Measurements from ENCODE around the gene ALLC. TPM values are rescaled to one million over a fixed set of nuclear protein-coding genes. Genes with fewer than 3 reads are reported as not detected.

Gene ALLC
- total and polyA plus RNA-seq, 9 of the 15 experiments (the other 6 are each of a cell fraction or from before 2014, with no cell fraction given): not detected

DNA sequence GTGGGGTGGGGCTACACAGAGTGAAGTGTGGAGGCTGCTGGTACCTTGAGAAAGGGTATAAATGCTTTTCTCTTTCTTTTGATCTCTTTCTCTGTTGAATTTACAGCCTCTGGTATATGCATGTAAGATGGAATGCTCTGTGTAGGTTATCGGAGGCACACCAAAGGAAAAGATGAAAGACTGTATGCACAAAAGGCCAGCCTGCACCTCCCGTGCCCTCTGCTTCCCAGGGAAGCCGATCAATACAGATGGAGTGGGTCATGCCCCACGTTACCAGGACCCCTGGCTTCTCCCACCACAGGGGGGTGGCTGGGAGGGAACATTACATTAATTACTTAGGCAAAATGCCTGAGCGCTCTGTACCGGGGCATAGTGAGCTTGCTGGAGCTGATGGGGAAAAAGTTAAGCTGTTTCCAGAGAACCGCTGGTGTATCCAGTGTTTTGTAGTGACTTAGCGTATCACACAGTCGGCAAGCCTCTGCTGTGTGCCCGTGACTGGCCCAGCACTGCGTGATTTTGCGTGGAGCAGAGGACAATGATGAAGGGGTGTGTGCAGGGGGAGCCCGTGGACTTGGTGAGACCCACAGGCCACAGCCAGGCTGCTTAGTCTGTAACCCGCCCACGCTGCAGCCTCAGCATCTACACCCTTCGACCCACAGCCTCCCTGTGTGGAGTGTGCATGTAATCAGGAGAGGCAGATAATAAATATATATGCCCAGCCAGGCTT is 8.0 kb downstream of the ALLC start:
- no TSS peak for BruUV-seq (replicated peaks)
- 10% methylated on average over 16 of the region's 16 CpGs for WGBS (ENCODE audit: insufficient coverage, low coverage, missing lambda C conversion rate)
- ATAC-seq (no peak), DNase-seq (ENCODE audit: extremely low read depth in 1 of 4, low spot score in 3 of 4) (no peak), FAIRE-seq (no peak)
- no peak for TF ChIP-seq POLR2B (IDR thresholded peaks at IDR 0.05; ENCODE audit: low read depth, partially characterized antibody)
- TF ChIP-seq EGR1 (conservative IDR thresholded peaks at IDR 0.05): peak; percentile 24; the same call in 1 of the 2 replicates
- no peak for TF ChIP-seq ILK (tag; IDR thresholded peaks at IDR 0.05; ENCODE audit: borderline replicate concordance, low read depth)
- ChIA-PET CTCF (ENCODE audit: low intra/inter-chr PET ratio) (no interaction called here), POLR2A (interaction anchor here (0.6 kb wide), 1 partner anchor 188 kb away, joined by 3 read pairs; no protein-coding TSS in a partner anchor)
- no peaks in the 10 kb centered on the region for H3K9me1 ChIP-seq (ENCODE audit: control insufficient read depth, insufficient read depth, low read length)
- H3K9me3 ChIP-seq (replicated peaks; ENCODE audit: control insufficient read depth, insufficient read depth, low read depth, low read length): no peaks in the 10 kb centered on the region
- intact Hi-C loops (cut with micrococcal nuclease) (no loop called here), in situ Hi-C loops (cut with MboI) (loop anchor here (25.0 kb wide), 1 partner anchor 1554 kb away; no protein-coding TSS in a partner anchor)
- H3K4me2 ChIP-seq (ENCODE audit: insufficient read depth, low read length): no peak overlapping the region
- H3K9ac ChIP-seq (ENCODE audit: insufficient read depth in 1 of 2, low read depth in 2 of 2, low read length in 2 of 2): no peak overlapping the region
- no peaks in the 10 kb centered on the region for H4K20me1 ChIP-seq (replicated peaks; ENCODE audit: control insufficient read depth, insufficient read depth, low read length)
- H3K27me3 ChIP-seq (ENCODE audit: control insufficient read depth in 2 of 2, insufficient read depth in 2 of 2, low read length in 2 of 2): peaks cover 39 to 56% of the 10 kb centered on the region in 2 experiments
- no peaks in the 10 kb centered on the region for H3K36me3 ChIP-seq (ENCODE audit: control insufficient read depth, insufficient read depth, low read length)
- no peak overlapping the region for H3K4me3 ChIP-seq
- no peaks in the 10 kb centered on the region for H3K79me2 ChIP-seq (ENCODE audit: control insufficient read depth, insufficient read depth, low read length)
- no peak overlapping the region for H3K27ac ChIP-seq (ENCODE audit: extremely low read depth, low read depth, low read length)
- H3K4me1 ChIP-seq (replicated peaks in 1 of 2; ENCODE audit: control insufficient read depth in 2 of 2, insufficient read depth in 2 of 2, low read length in 2 of 2): peaks cover 0 to 3% of the 10 kb centered on the region in 2 experiments; a peak in 1 of 5 replicates
- no peak overlapping the region for H2AFZ ChIP-seq (ENCODE audit: low read depth, low read length)

DNA sequence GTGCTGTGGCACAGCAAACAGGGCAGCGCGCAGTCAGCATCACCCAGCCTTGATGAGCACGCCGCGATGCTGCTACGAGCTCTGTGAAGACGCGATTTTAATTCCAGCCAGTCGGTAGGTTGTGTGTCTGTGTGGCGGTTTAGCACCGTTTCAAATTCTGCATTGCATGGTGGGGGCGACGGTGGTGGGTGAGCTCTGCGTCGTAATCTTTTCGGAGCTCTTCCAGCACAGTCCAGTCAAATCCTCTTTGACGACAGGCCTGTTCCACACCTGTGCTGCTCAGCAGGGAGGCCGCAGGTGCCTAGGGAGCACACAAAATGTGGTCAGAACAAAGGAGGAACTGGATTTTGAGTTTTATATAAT is 8.6 kb downstream of the ALLC start:
- DNase-seq (ENCODE audit: extremely low read depth in 1 of 4, low spot score in 3 of 4) (no peak), FAIRE-seq (no peak), ATAC-seq (no peak)
- no peak overlapping the region for H3K4me2 ChIP-seq (ENCODE audit: insufficient read depth, low read length)
- no peak overlapping the region for H3K27ac ChIP-seq (ENCODE audit: extremely low read depth, low read depth, low read length)
- no peak overlapping the region for H2AFZ ChIP-seq (ENCODE audit: low read depth, low read length)
- no peak overlapping the region for H3K4me3 ChIP-seq
- H3K9ac ChIP-seq (ENCODE audit: insufficient read depth in 1 of 2, low read depth in 2 of 2, low read length in 2 of 2): no peak overlapping the region
- CTCF ChIA-PET (ENCODE audit: low intra/inter-chr PET ratio): no interaction called here
- no peaks in the 10 kb centered on the region for H3K9me1 ChIP-seq (ENCODE audit: control insufficient read depth, insufficient read depth, low read length)
- in situ Hi-C loops (cut with MboI): loop anchor here (25.0 kb wide), 1 partner anchor 1554 kb away; no protein-coding TSS in a partner anchor
- BruUV-seq (replicated peaks): no TSS peak
- peaks cover 0 to 3% of the 10 kb centered on the region in 2 experiments; a peak in 1 of 5 replicates for H3K4me1 ChIP-seq (replicated peaks in 1 of 2; ENCODE audit: control insufficient read depth in 2 of 2, insufficient read depth in 2 of 2, low read length in 2 of 2)
- 12% methylated on average over 18 of the region's 18 CpGs for WGBS (ENCODE audit: insufficient coverage, low coverage, missing lambda C conversion rate)
- intact Hi-C loops (cut with micrococcal nuclease): no loop called here
- H3K27me3 ChIP-seq (ENCODE audit: control insufficient read depth in 2 of 2, insufficient read depth in 2 of 2, low read length in 2 of 2): peaks cover 41 to 59% of the 10 kb centered on the region in 2 experiments
- H3K79me2 ChIP-seq (ENCODE audit: control insufficient read depth, insufficient read depth, low read length): no peaks in the 10 kb centered on the region
- no peaks in the 10 kb centered on the region for H3K36me3 ChIP-seq (ENCODE audit: control insufficient read depth, insufficient read depth, low read length)
- POLR2A ChIA-PET: interaction anchor here (0.6 kb wide), 1 partner anchor 189 kb away, joined by 3 read pairs; no protein-coding TSS in a partner anchor
- no peaks in the 10 kb centered on the region for H4K20me1 ChIP-seq (replicated peaks; ENCODE audit: control insufficient read depth, insufficient read depth, low read length)
- H3K9me3 ChIP-seq (replicated peaks; ENCODE audit: control insufficient read depth, insufficient read depth, low read depth, low read length): no peaks in the 10 kb centered on the region
- TF ChIP-seq TAF7 (tag; IDR thresholded peaks at IDR 0.05) (no peak), IFI16 (CRISPR knock-in tag; IDR thresholded peaks at IDR 0.05) (no peak), RBBP5 (IDR thresholded peaks at IDR 0.05; ENCODE audit: borderline replicate concordance, insufficient read depth, low read length, poor library complexity, severe bottlenecking) (no peak), ZNF780A (CRISPR knock-in tag; IDR thresholded peaks at IDR 0.05) (no peak), ZNF140 (CRISPR knock-in tag; IDR thresholded peaks at IDR 0.05) (no peak), RBM25 (IDR thresholded peaks at IDR 0.05; ENCODE audit: low read depth, low read length, severe bottlenecking) (no peak)
- TF ChIP-seq, protein P1, sequence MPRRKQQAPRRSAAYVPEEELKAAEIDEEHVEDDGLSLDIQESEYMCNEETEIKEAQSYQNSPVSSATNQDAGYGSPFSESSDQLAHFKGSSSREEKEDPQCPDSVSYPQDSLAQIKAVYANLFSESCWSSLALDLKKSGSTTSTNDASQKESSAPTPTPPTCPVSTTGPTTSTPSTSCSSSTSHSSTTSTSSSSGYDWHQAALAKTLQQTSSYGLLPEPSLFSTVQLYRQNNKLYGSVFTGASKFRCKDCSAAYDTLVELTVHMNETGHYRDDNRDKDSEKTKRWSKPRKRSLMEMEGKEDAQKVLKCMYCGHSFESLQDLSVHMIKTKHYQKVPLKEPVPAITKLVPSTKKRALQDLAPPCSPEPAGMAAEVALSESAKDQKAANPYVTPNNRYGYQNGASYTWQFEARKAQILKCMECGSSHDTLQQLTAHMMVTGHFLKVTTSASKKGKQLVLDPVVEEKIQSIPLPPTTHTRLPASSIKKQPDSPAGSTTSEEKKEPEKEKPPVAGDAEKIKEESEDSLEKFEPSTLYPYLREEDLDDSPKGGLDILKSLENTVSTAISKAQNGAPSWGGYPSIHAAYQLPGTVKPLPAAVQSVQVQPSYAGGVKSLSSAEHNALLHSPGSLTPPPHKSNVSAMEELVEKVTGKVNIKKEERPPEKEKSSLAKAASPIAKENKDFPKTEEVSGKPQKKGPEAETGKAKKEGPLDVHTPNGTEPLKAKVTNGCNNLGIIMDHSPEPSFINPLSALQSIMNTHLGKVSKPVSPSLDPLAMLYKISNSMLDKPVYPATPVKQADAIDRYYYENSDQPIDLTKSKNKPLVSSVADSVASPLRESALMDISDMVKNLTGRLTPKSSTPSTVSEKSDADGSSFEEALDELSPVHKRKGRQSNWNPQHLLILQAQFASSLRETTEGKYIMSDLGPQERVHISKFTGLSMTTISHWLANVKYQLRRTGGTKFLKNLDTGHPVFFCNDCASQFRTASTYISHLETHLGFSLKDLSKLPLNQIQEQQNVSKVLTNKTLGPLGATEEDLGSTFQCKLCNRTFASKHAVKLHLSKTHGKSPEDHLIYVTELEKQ (CRISPR knock-in tag; IDR thresholded peaks at IDR 0.05): no peak

All from K562 (cell line).